HG02981 (cell line): ENCODE results near the gene FARS2.

Experiments used
- ATAC-seq: cut with Tn5 transposase; IDR thresholded peaks from one replicate; pipeline ENCODE4 v1.9.1; 2021; ENCODE audit warnings: mild to moderate bottlenecking, moderate library complexity; ENCODE audit not compliant: unreplicated experiment

Gene FARS2

GRCh38 chr6:5493806-5494205, 232.5 kb downstream of the FARS2 start:
- no peak for ATAC-seq

DNA sequence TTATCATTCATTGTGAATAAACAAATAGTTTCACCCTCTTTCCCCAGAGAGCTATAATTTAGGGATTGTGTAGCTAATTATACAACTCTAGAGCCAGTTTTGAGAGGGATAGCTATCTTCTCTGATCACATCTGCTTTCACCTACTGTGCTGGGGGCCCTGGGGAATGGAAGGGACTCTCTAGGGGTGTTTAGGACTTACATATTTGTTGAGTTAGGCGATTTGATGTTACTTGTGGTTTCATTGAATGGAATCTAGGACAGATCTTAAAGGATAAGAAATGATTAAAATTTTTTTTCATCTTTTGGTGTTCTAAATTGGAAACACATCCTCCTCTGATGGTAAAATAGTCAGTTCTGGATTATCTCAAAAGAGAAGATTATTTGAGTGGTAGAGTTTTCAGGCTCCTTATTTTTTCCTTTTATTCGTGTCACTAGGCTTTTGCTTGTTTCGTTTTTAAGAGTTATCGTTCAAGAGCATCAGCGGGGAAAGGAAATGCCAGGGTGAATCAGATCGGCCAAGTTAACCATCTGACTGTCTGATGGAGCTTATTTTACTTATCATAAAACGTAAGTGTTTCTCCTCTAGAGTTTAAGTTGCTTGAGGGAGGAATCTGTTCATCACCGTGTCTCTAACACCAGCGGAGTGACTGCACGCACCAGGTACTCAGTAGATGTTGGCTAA, 236.7 kb downstream of the FARS2 start:
- ATAC-seq: no peak

GRCh38 chr6:5498579-5498899, 237.2 kb downstream of the FARS2 start:
- no peak for ATAC-seq

GRCh38 chr6:5499644-5500306, 238.5 kb downstream of the FARS2 start:
- ATAC-seq: no peak

GRCh38 chr6:5501837-5502236, 240.5 kb downstream of the FARS2 start:
- ATAC-seq: no peak

DNA sequence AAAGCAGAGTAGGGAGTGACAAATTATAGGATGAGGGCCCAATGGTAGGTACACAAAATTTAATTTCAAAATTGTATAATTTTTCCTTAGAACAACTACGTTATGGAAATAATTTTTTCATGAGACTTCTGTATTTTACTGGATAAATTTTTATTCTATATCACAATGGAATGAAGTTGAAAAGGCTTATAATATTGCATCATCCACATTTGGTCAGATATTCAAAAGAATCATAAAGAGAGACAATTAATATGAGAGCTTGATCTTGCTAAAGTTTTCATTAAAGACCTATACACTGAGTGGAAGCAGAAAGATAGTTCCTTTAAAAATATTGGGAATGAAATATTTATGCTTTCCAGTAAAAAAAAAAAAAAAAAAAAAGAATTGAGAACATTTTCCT, 242.8 kb downstream of the FARS2 start:
- ATAC-seq: no peak

GRCh38 chr6:5506149-5506548, 244.8 kb downstream of the FARS2 start:
- no peak for ATAC-seq

GRCh38 chr6:5506597-5506996, 245.3 kb downstream of the FARS2 start:
- peak; percentile 25 for ATAC-seq

GRCh38 chr6:5507131-5507681, 245.9 kb downstream of the FARS2 start:
- ATAC-seq: peak; percentile 90

DNA sequence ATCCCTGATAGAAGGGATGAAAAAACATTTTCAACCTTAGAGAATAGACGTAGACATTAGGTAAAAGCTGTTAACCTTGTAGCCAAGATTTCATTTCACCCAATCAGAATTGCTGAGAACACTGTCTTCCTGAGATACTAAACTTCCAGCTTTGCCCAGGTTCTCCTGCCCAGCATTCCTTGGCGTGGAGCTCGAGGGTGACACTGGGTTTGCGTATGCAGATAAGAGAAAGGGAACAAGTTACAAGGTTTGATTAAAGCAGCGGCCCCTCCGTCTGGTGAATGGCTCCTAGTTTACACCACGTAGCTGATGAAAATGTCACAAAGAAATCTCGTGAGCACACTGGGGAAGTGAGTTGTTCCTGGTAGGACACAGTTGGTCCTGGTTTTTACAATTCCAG, 247.8 kb downstream of the FARS2 start:
- no peak for ATAC-seq

DNA sequence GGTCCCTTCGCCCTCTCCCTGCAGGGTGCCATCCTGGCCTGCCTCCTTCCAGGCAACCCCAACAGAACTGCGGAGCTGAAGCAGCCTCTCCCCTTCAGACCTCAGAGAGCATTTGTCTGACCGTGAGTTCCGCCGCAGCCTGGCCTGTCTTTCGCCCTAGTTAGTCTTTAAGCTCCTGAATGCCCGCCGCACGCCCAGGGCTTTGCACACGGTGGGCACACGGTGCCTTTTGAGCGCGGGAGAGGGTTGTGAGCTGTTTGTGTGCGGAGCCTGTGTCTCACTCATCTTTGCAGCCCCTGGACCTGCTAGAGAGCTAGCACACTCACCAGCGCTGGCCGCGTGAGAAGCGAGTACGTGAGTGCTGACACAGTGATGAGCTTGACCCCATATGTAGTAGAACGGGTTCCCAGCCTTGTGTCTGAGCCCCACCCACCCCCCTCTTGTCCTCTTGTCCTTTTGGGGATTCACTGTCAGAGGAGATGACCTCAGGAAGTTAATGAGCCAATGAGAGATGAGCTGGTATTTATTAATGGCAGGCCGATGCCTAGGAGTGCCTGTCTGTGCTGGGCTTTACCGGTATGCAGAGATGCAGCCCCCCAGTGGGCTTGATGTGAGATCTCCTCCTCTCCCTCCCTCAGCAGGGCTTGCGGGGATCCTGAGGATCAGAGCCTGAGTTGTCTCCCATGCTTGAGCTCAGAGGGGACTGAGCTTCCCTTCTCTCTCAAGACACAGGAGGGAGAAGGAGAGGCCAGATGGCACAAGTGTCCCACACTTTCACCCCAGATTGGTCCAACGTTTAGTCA, 249.2 kb downstream of the FARS2 start:
- no peak for ATAC-seq

DNA sequence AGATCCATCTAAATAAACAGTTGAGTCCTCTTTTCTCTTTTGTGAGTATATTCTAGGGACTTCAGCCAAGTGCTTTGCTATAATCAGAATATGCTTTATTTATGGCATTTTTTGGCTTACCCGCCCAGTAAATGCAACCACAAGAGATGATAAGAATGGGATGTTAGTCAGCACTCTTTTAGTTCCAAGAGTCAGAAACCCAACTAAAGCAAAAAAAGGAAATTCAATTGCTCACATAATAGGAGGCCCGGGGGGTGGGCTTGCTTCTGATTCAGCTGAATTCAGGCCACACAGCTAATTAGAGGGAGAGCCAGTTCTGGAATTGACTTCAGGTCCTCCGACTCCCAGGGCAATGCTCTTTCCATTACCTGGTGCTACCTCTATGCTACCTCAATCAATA, 250.6 kb downstream of the FARS2 start:
- no peak for ATAC-seq

DNA sequence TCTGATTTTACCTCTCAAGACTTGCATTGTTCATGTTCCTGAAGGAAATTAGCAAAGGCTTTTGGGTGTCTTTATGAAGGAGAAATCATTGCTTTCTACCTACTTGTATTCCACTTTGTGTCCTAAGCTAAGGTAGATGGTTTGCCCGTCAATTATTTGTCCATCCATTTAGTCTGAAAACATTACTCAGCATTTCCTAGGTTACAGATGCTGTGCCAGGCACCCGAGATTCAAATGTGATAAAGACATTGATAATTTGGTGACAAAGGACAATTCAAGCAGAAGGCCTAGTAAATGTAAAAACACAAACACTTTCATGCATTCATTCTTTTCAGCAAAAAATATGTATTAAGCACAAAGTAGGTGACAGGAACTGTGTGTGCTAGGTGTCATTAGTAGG, 251.1 kb downstream of the FARS2 start:
- no peak for ATAC-seq

GRCh38 chr6:5513408-5513807, 252.1 kb downstream of the FARS2 start:
- ATAC-seq: no peak

DNA sequence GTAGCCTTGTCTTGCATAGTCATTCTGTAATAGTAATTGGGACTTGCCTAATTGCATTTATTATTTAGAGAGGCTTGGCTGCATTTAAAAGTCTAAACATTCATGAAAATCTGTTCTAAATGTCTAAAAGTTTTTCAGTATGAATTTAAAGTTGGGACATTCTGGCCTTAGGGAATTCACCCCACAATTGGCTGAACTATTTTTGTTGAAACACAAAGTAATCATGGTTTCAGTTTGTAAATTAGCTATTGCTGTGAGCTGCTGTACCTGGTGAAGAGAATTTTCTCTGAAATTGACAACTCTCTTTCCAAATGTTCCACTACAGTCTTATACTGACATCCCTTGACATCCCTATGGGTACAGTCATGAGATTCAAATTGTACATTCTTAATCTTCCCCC, 253.0 kb downstream of the FARS2 start:
- ATAC-seq: no peak

DNA sequence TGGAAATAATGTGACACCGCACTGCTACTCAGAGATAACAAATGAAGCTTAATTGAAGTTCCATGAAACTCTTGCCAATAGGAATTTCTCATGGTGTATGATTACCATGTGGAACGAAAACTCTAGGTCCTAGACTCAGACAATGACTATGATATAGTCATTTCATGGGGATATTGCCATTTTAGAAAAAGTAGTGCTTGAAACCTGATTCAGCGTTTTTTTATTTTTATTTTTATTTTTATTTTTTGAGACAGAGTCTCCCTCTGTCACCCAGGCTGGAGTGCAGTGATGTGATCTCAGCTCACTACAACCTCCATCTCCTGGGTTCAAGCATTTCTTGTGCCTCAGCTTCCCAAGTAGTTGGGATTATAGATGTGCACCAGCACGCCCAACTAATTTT, 253.9 kb downstream of the FARS2 start:
- ATAC-seq: no peak

GRCh38 chr6:5516036-5516435, 254.7 kb downstream of the FARS2 start:
- ATAC-seq: no peak

GRCh38 chr6:5517796-5518195, 256.5 kb downstream of the FARS2 start:
- no peak for ATAC-seq

DNA sequence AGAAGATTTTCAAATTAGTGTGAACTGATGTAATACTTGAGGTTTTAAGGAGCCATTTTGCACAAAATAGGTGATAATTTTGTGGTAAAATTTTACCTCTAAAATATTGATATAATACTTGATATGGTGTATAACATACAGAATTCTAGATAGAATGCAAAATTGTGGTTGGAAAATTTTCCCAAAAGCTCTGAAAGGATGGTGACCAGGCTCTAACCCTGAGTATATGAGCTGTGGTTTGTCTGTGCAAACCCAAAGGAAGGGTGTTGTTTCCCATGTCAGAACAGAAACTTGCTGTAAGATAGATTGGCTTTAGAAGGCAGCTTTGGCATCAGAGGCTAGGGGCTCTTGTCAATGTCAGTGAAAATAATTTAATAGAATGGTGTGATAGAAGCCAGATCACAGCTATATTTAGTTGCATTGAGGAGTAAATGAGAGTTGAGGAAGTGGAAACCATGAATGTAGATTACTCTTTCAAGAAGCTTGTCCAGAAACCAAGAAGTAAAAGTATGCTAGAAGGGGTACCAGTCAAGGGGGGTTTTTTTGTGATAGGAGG, 257.7 kb downstream of the FARS2 start:
- ATAC-seq: no peak

- no peak for ATAC-seq
Measured at GRCh38 chr6:5520796-5521195, 259.5 kb downstream of the FARS2 start.

- ATAC-seq: no peak
Measured at GRCh38 chr6:5521322-5521721, 260.0 kb downstream of the FARS2 start.

DNA sequence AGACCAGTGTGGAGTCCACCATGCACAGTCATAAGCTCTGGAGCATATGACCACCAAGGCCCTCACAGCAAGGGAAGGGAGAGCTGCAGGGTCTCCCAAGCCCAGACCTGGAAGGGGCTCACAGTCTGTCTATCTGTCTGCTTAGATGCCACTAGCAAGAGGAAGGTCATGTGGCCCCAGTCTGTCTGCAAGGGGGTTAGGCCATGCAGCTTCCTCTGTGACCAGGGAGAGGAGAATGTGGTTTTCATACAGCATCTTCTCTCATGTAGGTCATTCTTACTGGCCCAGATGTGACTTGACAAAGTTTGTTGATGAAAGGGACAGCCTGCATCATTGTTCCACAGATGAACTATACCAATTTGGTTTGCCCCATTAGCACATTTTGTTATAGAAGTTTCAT, 260.8 kb downstream of the FARS2 start:
- no peak for ATAC-seq
